Dermis lymphatic vessel endothelial cell (primary cell): ENCODE measurements around the gene GGT1. TPM values are rescaled to one million over a fixed set of nuclear protein-coding genes. Genes with fewer than 3 reads are reported as not detected.

Experiments
- total RNA-seq: library from RNA; depleted of rRNA; stranded (reverse); fragments of >200 nt; gene quantifications from 2 replicates; pipeline ENCODE4 v1.2.1, GENCODE V29; 2014

The GGT1 gene
- total RNA-seq: 2.3 and 11.3 TPM in 2 replicates

GRCh38 chr22:24602847-24603769 lies at the start of gene GGT1:
GGT1 (plus strand) TSS chr22:24603193; CDS start chr22:24611082, 7,889 bp downstream.

GRCh38 chr22:24554313-24555164 lies 48.5 kb upstream of the GGT1 start, which contains the start of gene GUCD1:
GUCD1 (minus strand) TSS chr22:24555138; CDS start chr22:24554991, 147 bp downstream.

GRCh38 chr22:24555165-24556039 lies 47.6 kb upstream of the GGT1 start, which contains the start of gene SNRPD3:
SNRPD3 (plus strand) TSS chr22:24555999; CDS start chr22:24557675, 1,676 bp downstream.

GRCh38 chr22:24592851-24593558 lies 10.0 kb upstream of the GGT1 start, which contains the start of gene LRRC75B:
LRRC75B (minus strand) TSS chr22:24593073; CDS start chr22:24593039, 34 bp downstream.

Other genes with a start within 250 kb of the GGT1 start
- gene ADORA2A, start 175.6 kb upstream of the GGT1 start, total RNA-seq: 1.5 and 2.0 TPM in 2 replicates
- gene UPB1, start 107.9 kb upstream of the GGT1 start, total RNA-seq: under 0.01 and 0.09 TPM in 2 replicates
- gene GUCD1, start 48.1 kb upstream of the GGT1 start, total RNA-seq: 176 and 220 TPM in 2 replicates
- 161 and 194 TPM in 2 replicates for gene SNRPD3, start 47.2 kb upstream of the GGT1 start, total RNA-seq
- gene LRRC75B, start 10.1 kb upstream of the GGT1 start, total RNA-seq: 3.7 and 4.1 TPM in 2 replicates
- gene PIWIL3, start 171.5 kb downstream of the GGT1 start, total RNA-seq: under 0.01 TPM in 1 of 2 replicates, not detected in the other
- 5.9 and 11.5 TPM in 2 replicates for gene SGSM1, start 203.0 kb downstream of the GGT1 start, total RNA-seq